SKM-1 (cell line): ENCODE measurements around the gene RNASE4.
"Not testable (repeated sequence)": the region's sequence is repeated elsewhere in the genome, so short reads cannot be mapped to it uniquely, and the experiment has no call there.

Experiments used
- DNase-seq: peaks from one replicate; lab custom pipeline; 2025; ENCODE audit not compliant: unreplicated experiment; lab: John Stamatoyannopoulos, UW

The RNASE4 gene

DNA sequence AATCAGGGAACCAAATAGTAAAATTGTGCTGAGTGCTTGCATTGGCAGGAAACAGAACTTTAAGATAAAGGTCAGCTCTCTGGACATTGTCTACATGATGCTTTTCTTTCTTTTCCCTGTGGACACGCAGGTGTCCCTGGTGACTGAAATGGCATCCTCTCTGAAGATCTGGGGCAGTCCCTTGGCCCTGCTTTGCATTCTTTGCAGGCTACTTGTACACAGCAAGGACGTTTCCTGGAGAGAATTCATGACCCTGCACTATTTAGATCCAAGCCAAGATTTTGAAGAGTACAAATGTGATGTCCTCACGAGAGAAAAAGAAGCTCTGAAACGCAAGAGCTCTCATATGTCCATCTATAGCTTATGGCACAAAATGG, 50.1 kb downstream of the RNASE4 start:
- DNase-seq = no peak

DNA sequence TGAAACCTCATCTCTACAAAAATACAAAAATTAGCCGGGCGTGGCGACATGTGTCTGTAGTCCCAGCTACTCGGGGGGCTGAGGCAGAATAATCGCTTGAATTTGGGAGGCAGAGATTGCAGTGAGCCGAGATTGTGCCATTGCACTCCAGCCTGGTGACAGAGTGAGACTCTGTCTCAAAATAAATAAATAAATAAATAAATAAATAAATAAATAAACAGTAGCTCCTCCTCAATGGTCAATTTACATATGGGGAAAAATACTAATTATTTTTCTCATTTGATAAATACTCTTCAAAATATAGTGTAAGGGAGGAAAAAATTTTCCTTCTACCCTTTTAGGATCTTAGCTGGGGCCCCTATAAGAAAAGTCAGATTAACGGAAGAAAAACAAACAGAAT, 53.9 kb downstream of the RNASE4 start:
- DNase-seq = not testable (repeated sequence)

DNA sequence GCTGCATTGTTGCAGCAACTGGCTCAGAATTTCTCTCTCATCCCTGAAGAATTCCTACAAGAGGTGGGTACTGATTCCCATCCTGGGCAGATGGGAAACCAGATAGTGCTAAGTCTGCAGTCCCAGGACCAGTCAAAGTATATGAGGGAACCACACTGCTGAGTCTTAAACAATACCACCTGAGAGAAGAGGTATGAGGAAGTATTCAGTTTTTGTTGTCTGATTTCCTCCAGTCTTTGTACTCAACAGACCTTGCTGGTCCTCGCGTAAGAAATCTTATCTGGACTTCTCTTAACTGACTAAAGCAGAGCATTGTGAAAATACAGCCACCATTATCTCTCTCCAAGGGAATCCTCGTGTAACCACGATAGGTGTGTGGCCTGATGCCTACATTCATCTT, 57.8 kb downstream of the RNASE4 start:
- no peak for DNase-seq

DNA sequence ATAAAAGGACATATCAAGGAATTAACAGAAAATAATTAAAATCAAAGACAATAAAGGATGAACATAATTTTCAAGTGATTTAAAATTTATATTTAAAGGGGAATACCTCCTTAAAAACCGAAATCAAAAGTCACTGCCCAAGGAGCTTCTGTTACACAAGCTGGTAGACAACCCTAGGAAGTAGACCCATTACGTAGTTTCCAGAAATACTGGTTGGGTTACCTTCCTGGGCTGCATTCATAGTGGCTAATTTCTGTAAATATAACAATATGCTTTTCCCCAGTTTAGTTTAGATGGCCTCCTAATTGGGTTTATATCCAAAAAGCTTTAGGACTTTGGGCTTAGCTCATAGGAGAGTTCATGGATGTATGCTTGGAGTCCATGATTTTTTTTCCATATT, 59.2 kb downstream of the RNASE4 start:
- DNase-seq = no peak

DNA sequence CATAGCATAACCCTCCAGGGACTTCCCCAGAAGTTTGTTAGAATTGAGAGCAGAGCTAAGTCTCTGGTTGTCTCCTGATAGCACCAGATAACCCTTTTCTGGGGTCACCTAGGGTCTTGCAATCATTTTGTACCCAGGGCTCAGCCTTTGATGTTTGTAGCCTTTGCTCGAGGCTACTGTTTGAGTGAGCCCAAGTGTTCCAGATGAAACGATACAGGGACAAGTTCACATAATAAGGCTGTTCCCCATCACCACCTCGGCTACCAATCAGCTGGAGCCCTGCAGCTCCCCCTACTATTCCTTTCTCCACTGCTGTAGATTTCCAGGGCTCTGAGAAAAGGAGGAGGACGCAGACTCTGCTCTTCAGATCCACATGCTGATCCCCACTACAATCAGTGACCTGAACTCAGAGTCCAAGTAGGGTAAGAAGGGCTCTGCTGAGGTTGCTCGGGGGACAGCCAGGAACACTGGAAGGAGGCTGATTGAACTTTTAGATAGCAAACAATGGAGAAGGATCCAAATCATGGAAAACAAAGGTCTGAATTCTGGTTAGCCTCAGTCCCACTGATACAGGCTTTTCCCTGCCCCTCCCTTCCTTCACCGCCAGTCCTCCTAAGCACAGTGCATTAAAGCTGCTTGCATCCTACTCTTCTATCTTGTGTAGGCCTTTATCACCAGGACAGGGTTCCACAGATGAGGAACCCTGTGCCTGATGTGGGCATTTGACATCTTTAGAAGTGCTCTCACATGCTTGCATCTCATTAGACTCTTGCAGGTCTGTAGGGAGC, 61.4 kb downstream of the RNASE4 start, which contains the start of gene EDDM3A:
Gene EDDM3A, plus strand, starts transcription at position 317 of the 788 bp plus-strand sequence. CDS start 1,694 bp downstream, outside the sequence.
- no peak for DNase-seq

DNA sequence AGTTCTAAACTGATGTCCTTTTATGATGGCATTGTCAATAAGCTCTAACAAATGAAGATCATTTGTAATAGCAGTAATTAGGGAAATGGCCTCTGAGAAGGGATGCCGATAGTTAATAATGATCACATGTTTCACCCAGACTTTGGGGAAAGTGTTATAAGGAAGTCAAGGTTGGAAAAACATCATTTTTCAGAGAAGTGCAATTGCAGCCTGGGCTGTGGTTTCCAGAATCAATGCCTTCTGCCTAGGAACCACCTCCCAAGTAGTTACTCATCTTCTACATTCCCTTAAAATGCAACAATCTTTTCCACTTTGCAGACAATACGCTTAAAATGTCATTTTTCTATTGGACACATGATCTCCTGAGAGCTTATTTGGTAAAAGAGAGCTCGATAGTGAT, 62.2 kb downstream of the RNASE4 start:
- DNase-seq = no peak

DNA sequence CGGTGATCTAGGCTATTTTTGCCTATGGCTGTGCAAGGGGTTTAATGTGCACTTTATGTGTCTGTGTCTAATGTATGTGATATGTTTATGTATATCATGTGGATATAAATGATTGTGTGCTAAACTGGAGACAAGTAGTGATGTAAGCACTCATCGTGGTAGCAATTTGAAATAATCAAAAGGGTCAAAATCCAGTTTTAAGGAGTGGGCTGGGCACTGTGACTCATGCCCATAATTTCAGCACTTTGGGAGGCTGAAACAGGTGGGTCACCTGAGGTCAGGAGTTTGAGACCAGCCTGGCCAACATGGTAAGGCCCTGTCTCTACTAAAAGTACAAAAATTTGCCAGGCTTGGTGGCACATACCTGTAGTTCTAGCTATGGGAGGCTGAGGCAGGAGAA, 64.1 kb downstream of the RNASE4 start:
- DNase-seq = no peak

DNA sequence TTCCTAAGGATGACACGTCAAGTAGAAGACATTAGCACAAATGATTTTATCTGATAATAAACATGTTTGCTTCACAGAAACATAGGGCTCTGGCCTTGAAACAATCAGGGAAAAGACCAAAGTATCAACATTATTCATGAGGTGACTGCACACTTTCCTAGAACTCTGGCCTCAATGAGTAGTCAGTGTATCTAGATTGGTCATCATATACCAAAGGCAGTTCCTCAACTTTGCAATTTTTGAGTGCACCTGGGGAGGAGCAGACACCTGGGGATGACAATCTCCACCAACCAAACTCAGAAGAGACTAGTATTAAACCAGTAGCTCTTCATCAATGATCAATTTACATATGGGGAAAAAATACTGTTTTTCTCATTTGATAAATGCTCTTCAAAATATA, 65.8 kb downstream of the RNASE4 start:
- no peak for DNase-seq
